Karpas-422 (cell line): ENCODE measurements around the gene TRPC4AP. TPM values are rescaled to one million over a fixed set of nuclear protein-coding genes. Genes with fewer than 3 reads are reported as not detected.
"Not testable (repeated sequence)": the region's sequence is repeated elsewhere in the genome, so short reads cannot be mapped to it uniquely, and the experiment has no call there.

Experiments used
- DNase-seq: peaks from one replicate; pipeline ENCODE4 v3.0.0-alpha.2; 2015
- H2AFZ ChIP-seq: fragments of 200-600 bp; sonication (generic); 2 replicates; pipeline ENCODE4 v1.6.1; 2014; ENCODE audit warnings: antibody characterized with exemption, low read length, mixed read lengths
- H3K27ac ChIP-seq: fragments of 200-600 bp; sonication (generic); 2 replicates; pipeline ENCODE4 v1.5.1; 2014; ENCODE audit warnings: mild to moderate bottlenecking, low read length, moderate library complexity
- H3K27me3 ChIP-seq: fragments of 200-600 bp; sonication (generic); 2 replicates; pipeline ENCODE4 v1.6.1; 2014; ENCODE audit warnings: low read length, mixed read lengths
- H3K36me3 ChIP-seq: fragments of 200-600 bp; sonication (generic); 2 replicates; pipeline ENCODE4 v1.6.1; 2014; ENCODE audit warnings: low read length, mixed read lengths; ENCODE audit not compliant: insufficient read depth
- H3K4me1 ChIP-seq: fragments of 200-600 bp; sonication (generic); 2 replicates; pipeline ENCODE4 v1.6.1; 2014; ENCODE audit warnings: mild to moderate bottlenecking, low read length, mixed read lengths
- H3K4me2 ChIP-seq: fragments of 200-600 bp; sonication (generic); 2 replicates; pipeline ENCODE4 v1.6.1; 2014; ENCODE audit warnings: low read length, low read depth, mild to moderate bottlenecking; ENCODE audit not compliant: poor library complexity, severe bottlenecking
- H3K4me3 ChIP-seq: fragments of 200-600 bp; sonication (generic); 2 replicates; pipeline ENCODE4 v1.5.1; 2014; ENCODE audit warnings: mild to moderate bottlenecking, antibody characterized with exemption, low read length, mixed read lengths
- H3K79me2 ChIP-seq: fragments of 200-600 bp; sonication (generic); 2 replicates; pipeline ENCODE4 v1.6.1; 2014; ENCODE audit warnings: mild to moderate bottlenecking, low read length, mixed read lengths
- H3K9ac ChIP-seq: fragments of 200-600 bp; sonication (generic); 2 replicates; pipeline ENCODE4 v1.6.0; 2014; ENCODE audit warnings: low read length
- H3K9me2 ChIP-seq: fragments of 200-600 bp; sonication (generic), shearing (Covaris generic); replicated peaks from 2 replicates; pipeline ENCODE4 v1.6.0; 2014; ENCODE audit warnings: mild to moderate bottlenecking, low read length, moderate library complexity; ENCODE audit not compliant: insufficient read depth
- H3K9me3 ChIP-seq: fragments of 300-700, 200-600 bp; sonication (generic); 2 replicates; pipeline ENCODE4 v1.6.1; 2014; ENCODE audit warnings: low read length, mixed read lengths
- H4K20me1 ChIP-seq: fragments of 200-600 bp; sonication (generic); 2 replicates; pipeline ENCODE4 v1.6.1; 2014; ENCODE audit warnings: mild to moderate bottlenecking, antibody characterized with exemption, low read length, low read depth; ENCODE audit not compliant: insufficient read depth
- total RNA-seq: library from RNA; depleted of rRNA; stranded (reverse); fragments of >200 nt; shearing (Covaris generic); gene quantifications from 2 replicates; pipeline ENCODE4 v1.2.3, GENCODE V29; 2014; ENCODE audit warnings: low replicate concordance

TRPC4AP gene
- total RNA-seq, 1 experiment from 2014 or later, result 30.3 TPM

DNA sequence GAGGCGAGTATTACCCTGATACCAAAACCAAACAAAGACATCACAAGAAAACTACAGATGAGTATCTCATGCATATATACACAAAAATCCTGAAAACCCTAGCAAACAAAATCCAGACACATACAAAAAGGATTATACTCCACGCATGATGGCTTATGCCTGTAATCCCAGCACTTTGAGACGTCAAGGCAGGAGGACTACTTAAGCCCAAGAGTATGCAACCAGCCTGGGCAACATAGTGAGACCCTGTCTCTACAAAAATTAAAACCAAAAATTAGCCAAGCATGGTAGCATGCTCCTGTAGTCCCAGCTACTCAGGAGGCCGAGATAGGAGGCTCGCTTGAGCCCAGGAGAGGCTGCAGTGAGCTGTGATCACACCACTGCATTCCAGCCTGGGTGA lies 32.4 kb downstream of the TRPC4AP start:
- Histone ChIP-seq H4K20me1 (no peaks in the 10 kb centered on the region), H3K4me1 (peaks cover 4% of the 10 kb centered on the region; the same call in 1 of the 2 replicates), H3K36me3 (peaks cover 21% of the 10 kb centered on the region), H3K4me3 (no peak overlapping the region), H3K27ac (no peak overlapping the region), H3K27me3 (no peaks in the 10 kb centered on the region), H3K9me3 (no peaks in the 10 kb centered on the region; the same call in none of the 2 replicates), H3K9me2 (no peaks in the 10 kb centered on the region), H2AFZ (no peak overlapping the region), H3K4me2 (no peak overlapping the region), H3K79me2 (peaks cover 92% of the 10 kb centered on the region), H3K9ac (no peak overlapping the region)
- no peak for DNase-seq

- DNase-seq, result no peak
- Histone ChIP-seq H3K36me3 (peaks cover 21% of the 10 kb centered on the region), H3K4me1 (peaks cover 4% of the 10 kb centered on the region; the same call in 1 of the 2 replicates), H4K20me1 (no peaks in the 10 kb centered on the region), H2AFZ (no peak overlapping the region), H3K27me3 (no peaks in the 10 kb centered on the region), H3K79me2 (peaks cover 91% of the 10 kb centered on the region), H3K9me2 (no peaks in the 10 kb centered on the region), H3K4me3 (no peak overlapping the region), H3K9me3 (no peaks in the 10 kb centered on the region; the same call in none of the 2 replicates), H3K9ac (no peak overlapping the region), H3K4me2 (no peak overlapping the region), H3K27ac (no peak overlapping the region)
These were observed 33.0 kb downstream of the TRPC4AP start for GRCh38 chr20:35059612-35060011.

GRCh38 chr20:35059110-35059509 lies 33.5 kb downstream of the TRPC4AP start:
- Histone ChIP-seq H3K79me2 (peaks cover 91% of the 10 kb centered on the region), H3K4me2 (no peak overlapping the region), H3K27me3 (no peaks in the 10 kb centered on the region), H3K9me2 (no peaks in the 10 kb centered on the region), H4K20me1 (no peaks in the 10 kb centered on the region), H3K9me3 (no peaks in the 10 kb centered on the region; the same call in none of the 2 replicates), H2AFZ (no peak overlapping the region), H3K9ac (no peak overlapping the region), H3K4me3 (no peak overlapping the region), H3K36me3 (peaks cover 21% of the 10 kb centered on the region), H3K27ac (no peak overlapping the region), H3K4me1 (peaks cover 4% of the 10 kb centered on the region; the same call in 1 of the 2 replicates)
- no peak for DNase-seq

DNA sequence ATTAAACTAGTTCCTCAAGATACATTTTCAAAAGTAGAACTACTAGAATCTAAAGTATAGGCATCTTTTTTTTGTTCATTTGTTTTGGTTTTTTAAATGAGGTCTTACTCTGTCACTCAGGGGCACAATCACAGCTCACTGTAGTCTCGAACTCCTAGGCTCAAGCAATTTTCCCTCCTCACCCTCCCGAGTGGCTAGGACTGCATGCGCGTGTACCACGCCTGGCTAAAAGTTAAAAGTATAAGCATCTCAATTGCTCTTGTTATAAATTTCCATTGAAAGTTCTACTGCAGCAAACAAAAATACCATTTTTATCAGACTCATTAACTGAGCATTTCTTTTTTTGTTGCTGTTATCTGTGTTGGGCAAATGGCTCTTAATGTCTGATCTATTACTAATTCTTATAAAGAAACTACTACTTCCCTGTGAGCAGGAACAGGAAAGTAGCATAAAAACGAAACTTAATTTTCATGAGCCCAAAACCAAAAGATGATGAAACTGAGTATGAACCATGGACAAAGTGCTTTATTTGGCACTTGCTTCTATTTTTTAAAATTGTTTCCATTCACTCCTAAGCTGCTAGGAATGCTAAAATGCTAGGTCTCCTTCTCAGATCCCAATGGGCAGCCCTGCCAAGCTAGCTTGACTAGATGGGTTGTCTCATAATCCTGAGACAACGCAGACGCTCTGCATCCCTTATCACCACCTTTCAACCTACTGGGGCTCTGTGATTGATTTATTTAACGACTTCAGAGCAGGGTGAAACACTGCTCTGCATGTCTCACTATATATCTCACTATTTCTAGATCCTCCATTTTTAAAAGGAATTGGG lies 36.9 kb downstream of the TRPC4AP start:
- H2AFZ ChIP-seq, result no peak overlapping the region
- H3K79me2 ChIP-seq, result peaks cover 82% of the 10 kb centered on the region
- H3K9me3 ChIP-seq, result no peaks in the 10 kb centered on the region; the same call in 1 of the 2 replicates
- H3K4me3 ChIP-seq, result no peak overlapping the region
- peaks cover 4% of the 10 kb centered on the region; the same call in 1 of the 2 replicates for H3K4me1 ChIP-seq
- no peak overlapping the region for H3K27ac ChIP-seq
- no peak overlapping the region for H3K9ac ChIP-seq
- H3K36me3 ChIP-seq, result peaks cover 8% of the 10 kb centered on the region; the same call in 1 of the 2 replicates
- H3K4me2 ChIP-seq, result no peak overlapping the region
- no peaks in the 10 kb centered on the region for H3K27me3 ChIP-seq
- no peaks in the 10 kb centered on the region for H3K9me2 ChIP-seq
- H4K20me1 ChIP-seq, result no peaks in the 10 kb centered on the region
- no peak for DNase-seq

DNA sequence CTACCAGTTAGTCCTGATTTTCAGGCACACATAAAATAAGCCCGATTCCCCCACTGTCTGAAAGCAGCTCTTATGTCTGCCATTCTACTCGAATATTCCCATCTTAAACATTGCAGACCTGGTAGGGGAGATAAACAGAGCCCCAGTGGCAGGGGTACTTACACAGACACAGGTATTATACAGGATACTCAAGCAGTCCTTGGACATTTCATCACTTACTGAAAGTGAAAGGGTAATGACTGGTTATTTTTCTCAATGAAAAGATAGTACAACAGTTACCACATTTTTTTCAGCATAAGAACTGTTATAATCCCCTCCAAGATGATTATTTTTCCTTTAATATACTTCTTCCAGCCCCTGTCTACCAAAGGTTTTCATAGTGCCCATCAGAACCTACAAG lies 37.8 kb downstream of the TRPC4AP start:
- no peak overlapping the region for H3K9ac ChIP-seq
- H3K79me2 ChIP-seq, result peaks cover 75% of the 10 kb centered on the region
- no peak overlapping the region for H2AFZ ChIP-seq
- no peak overlapping the region for H3K27ac ChIP-seq
- no peaks in the 10 kb centered on the region for H3K27me3 ChIP-seq
- no peaks in the 10 kb centered on the region for H3K9me3 ChIP-seq
- H3K4me1 ChIP-seq, result peaks cover 4% of the 10 kb centered on the region; the same call in 1 of the 2 replicates
- DNase-seq, result no peak
- H3K36me3 ChIP-seq, result peaks cover 14% of the 10 kb centered on the region; the same call in 1 of the 2 replicates
- no peak overlapping the region for H3K4me3 ChIP-seq
- no peak overlapping the region for H3K4me2 ChIP-seq
- H4K20me1 ChIP-seq, result no peaks in the 10 kb centered on the region
- no peaks in the 10 kb centered on the region for H3K9me2 ChIP-seq

DNA sequence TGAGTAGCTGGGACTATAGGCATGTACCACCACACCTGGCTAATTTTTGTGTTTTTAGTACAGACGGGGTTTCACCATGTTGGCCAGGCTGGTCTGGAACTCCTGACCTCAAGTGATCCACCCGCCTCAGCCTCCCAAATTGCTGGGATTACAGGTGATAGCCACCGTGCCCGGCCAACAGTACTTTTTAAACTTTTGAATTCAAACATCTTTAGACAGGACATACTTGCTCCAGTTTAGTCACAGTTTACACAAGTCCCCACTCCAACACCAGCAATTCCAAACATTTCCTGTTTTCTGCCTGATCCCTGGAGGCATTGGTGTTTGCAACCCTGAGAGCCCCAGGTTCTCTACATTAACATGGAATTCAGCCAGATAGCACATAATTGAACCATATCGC lies 40.0 kb downstream of the TRPC4AP start:
- H4K20me1 ChIP-seq, H3K4me3 ChIP-seq, H3K27ac ChIP-seq, H3K4me1 ChIP-seq, H3K9ac ChIP-seq, H3K9me2 ChIP-seq, H3K27me3 ChIP-seq, H3K9me3 ChIP-seq, DNase-seq, H2AFZ ChIP-seq, H3K4me2 ChIP-seq: not testable (repeated sequence)
- Histone ChIP-seq H3K36me3 (peaks cover 30% of the 10 kb centered on the region), H3K79me2 (peaks cover 63% of the 10 kb centered on the region)

DNA sequence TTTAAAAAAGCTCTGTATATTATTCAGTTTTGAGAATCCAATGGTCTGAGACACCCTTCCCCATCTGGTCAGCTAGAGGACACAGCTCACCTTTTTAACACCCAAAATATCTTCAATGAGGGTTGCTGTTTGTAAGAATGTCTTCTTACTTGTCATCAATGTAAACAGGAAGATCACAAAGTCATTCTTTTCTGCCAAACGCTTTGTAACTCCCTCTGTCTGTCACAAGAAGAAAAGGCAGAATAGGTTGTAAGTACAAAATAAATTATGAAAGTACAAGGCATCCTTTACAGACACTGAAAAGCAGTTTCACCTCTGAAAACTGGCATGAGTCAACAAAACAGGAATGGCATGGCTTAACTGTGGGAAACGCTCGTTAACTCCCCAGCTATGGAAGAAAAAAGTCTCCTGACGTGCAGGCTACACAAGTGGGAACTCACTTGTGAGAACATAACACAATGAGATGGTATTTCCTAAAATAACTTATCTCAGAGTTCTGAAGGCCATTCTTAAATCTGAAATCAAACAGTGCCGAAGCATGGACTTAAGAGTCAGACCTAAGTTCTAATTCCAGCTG lies 42.7 kb downstream of the TRPC4AP start:
- Histone ChIP-seq H3K4me3 (no peak overlapping the region), H2AFZ (no peak overlapping the region), H4K20me1 (no peaks in the 10 kb centered on the region), H3K9me2 (no peaks in the 10 kb centered on the region), H3K36me3 (peaks cover 37% of the 10 kb centered on the region), H3K4me2 (no peak overlapping the region), H3K9ac (no peak overlapping the region), H3K79me2 (peaks cover 48% of the 10 kb centered on the region), H3K9me3 (no peaks in the 10 kb centered on the region), H3K27me3 (no peaks in the 10 kb centered on the region), H3K4me1 (no peaks in the 10 kb centered on the region), H3K27ac (no peak overlapping the region)
- no peak for DNase-seq

DNA sequence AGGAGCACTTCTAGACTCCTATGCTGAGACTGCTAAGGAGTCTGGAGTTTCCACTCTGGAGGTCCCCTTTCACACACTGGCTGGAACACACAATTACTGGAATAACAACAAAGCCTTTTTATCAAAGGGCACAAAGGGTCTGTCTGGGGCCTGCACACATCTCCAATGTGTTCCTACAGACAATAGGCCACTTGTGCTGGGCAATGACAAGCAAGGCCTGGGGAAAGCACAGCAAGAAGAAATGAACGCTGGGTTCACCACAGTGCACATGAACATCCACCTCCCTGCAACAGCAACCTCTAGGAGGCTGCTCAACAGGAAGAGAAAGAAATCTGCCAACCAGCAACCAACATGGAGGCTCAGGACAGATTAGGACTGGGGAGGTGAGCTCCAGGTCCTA lies 43.9 kb downstream of the TRPC4AP start:
- no peak overlapping the region for H3K27ac ChIP-seq
- H3K27me3 ChIP-seq, result no peaks in the 10 kb centered on the region
- H3K9me2 ChIP-seq, result no peaks in the 10 kb centered on the region
- H4K20me1 ChIP-seq, result no peaks in the 10 kb centered on the region
- H3K9ac ChIP-seq, result no peak overlapping the region
- DNase-seq, result no peak
- H3K79me2 ChIP-seq, result peaks cover 37% of the 10 kb centered on the region
- H2AFZ ChIP-seq, result no peak overlapping the region
- H3K4me1 ChIP-seq, result no peaks in the 10 kb centered on the region
- H3K36me3 ChIP-seq, result peaks cover 37% of the 10 kb centered on the region
- H3K9me3 ChIP-seq, result no peaks in the 10 kb centered on the region
- H3K4me2 ChIP-seq, result no peak overlapping the region
- H3K4me3 ChIP-seq, result no peak overlapping the region
